OCI-LY1 (cell line): ENCODE results near the gene CNTFR.

ENCODE experiments used
- H2AFZ ChIP-seq: fragments of 200-600 bp; sonication (generic), shearing (Covaris generic); 2 replicates; pipeline ENCODE4 v1.6.0; 2014; ENCODE audit warnings: antibody characterized with exemption, mild to moderate bottlenecking, low read length
- H3F3A ChIP-seq: fragments of 200-600 bp; sonication (generic), shearing (Covaris generic); 2 replicates; pipeline ENCODE4 v1.6.0; 2014; ENCODE audit warnings: mild to moderate bottlenecking, antibody characterized with exemption, low read length, moderate library complexity; ENCODE audit not compliant: insufficient read depth
- H3K27ac ChIP-seq: fragments of 200-600 bp; sonication (generic); 2 replicates; pipeline ENCODE4 v1.5.1; 2014; ENCODE audit warnings: low read length, mixed run types, mild to moderate bottlenecking, low read depth; ENCODE audit not compliant: poor library complexity, severe bottlenecking
- H3K27me3 ChIP-seq: fragments of 200-600 bp; sonication (generic); 2 replicates; pipeline ENCODE4 v1.6.0; 2014; ENCODE audit warnings: antibody characterized with exemption, mild to moderate bottlenecking, low read length, moderate library complexity; ENCODE audit not compliant: insufficient read depth
- H3K36me3 ChIP-seq: fragments of 200-600 bp; sonication (generic); 2 replicates; pipeline ENCODE4 v1.6.1; 2014; ENCODE audit warnings: mild to moderate bottlenecking, antibody characterized with exemption, low read length, moderate library complexity, mixed read lengths; ENCODE audit not compliant: insufficient read depth
- H3K4me1 ChIP-seq: fragments of 200-600 bp; sonication (generic); 2 replicates; pipeline ENCODE4 v1.5.1; 2014; ENCODE audit warnings: mild to moderate bottlenecking, low read length, moderate library complexity; ENCODE audit not compliant: insufficient read depth, severe bottlenecking
- H3K4me2 ChIP-seq: fragments of 200-600 bp; sonication (generic), shearing (Covaris generic); 2 replicates; pipeline ENCODE4 v1.6.1; 2014; ENCODE audit warnings: low read length
- H3K4me3 ChIP-seq: fragments of 200-600 bp; sonication (generic); 2 replicates; pipeline ENCODE4 v1.5.1; 2014; ENCODE audit warnings: low read length, low read depth, mild to moderate bottlenecking, mixed read lengths; ENCODE audit not compliant: poor library complexity, severe bottlenecking
- H3K79me2 ChIP-seq: fragments of 200-600 bp; shearing (Covaris generic); 2 replicates; pipeline ENCODE4 v1.6.1; 2016; ENCODE audit warnings: mixed run types, low read length, mixed read lengths; ENCODE audit not compliant: insufficient read depth
- H3K9ac ChIP-seq: fragments of 200-600 bp; sonication (generic), shearing (Covaris generic); 2 replicates; pipeline ENCODE4 v1.6.1; 2014; ENCODE audit warnings: mild to moderate bottlenecking, low read length, mixed read lengths
- H3K9me2 ChIP-seq: fragments of 200-600 bp; sonication (generic), shearing (Covaris generic); 2 replicates; pipeline ENCODE4 v1.6.1; 2014; ENCODE audit warnings: low read depth, mild to moderate bottlenecking, low read length, mixed read lengths
- H3K9me3 ChIP-seq: fragments of 200-600 bp; shearing (Covaris generic); 2 replicates; pipeline ENCODE4 v1.6.1; 2014; ENCODE audit warnings: low read length, mixed read lengths
- H4K20me1 ChIP-seq: fragments of 200-600 bp; sonication (generic), shearing (Covaris generic); 2 replicates; pipeline ENCODE4 v1.6.0; 2016; ENCODE audit warnings: mild to moderate bottlenecking, low read length; ENCODE audit not compliant: insufficient read depth
- EZH2 ChIP-seq: fragments of 200-600 bp; sonication (generic), shearing (Covaris generic); IDR thresholded peaks from 2 replicates; pipeline ENCODE4 v1.8.0; 2017; ENCODE audit warnings: borderline replicate concordance, mixed run types, mild to moderate bottlenecking, antibody characterized with exemption, low read length, moderate library complexity, mixed read lengths
- TF ChIP-seq, protein P1 (sequence below): fragments of 200-600 bp; sonication (generic), shearing (Covaris generic); IDR thresholded peaks from 2 replicates; pipeline ENCODE4 v1.5.1; 2017; ENCODE audit warnings: mild to moderate bottlenecking, antibody characterized with exemption, low read length, moderate library complexity, mixed read lengths

CNTFR gene

DNA sequence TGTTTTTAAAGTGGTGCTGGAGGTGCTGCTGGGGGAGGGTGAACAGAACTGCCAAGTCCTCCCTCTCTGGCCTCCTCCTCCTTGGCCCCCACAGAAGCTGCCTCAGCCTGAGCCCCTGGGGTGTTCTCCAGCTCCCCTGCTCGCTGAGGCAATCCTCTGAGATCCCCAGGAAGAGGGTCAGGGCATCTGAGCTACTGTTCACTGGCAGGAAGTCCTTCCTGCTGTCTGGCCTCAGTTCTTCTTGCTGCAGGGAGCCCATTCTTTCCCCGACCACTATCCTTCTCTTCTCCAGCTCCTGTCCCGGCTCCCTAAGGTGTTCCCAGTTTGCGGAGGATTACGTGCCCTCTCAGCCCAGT is 9.7 kb downstream of the CNTFR start:
- no peaks in the 10 kb centered on the region for H3K9me2 ChIP-seq
- no peak overlapping the region for H2AFZ ChIP-seq
- no peaks in the 10 kb centered on the region for H3K36me3 ChIP-seq
- H3K27me3 ChIP-seq, result peaks cover 15% of the 10 kb centered on the region
- no peaks in the 10 kb centered on the region for H3K9me3 ChIP-seq
- no peaks in the 10 kb centered on the region for H3F3A ChIP-seq
- TF ChIP-seq EZH2, result no peak
- TF ChIP-seq, protein P1, sequence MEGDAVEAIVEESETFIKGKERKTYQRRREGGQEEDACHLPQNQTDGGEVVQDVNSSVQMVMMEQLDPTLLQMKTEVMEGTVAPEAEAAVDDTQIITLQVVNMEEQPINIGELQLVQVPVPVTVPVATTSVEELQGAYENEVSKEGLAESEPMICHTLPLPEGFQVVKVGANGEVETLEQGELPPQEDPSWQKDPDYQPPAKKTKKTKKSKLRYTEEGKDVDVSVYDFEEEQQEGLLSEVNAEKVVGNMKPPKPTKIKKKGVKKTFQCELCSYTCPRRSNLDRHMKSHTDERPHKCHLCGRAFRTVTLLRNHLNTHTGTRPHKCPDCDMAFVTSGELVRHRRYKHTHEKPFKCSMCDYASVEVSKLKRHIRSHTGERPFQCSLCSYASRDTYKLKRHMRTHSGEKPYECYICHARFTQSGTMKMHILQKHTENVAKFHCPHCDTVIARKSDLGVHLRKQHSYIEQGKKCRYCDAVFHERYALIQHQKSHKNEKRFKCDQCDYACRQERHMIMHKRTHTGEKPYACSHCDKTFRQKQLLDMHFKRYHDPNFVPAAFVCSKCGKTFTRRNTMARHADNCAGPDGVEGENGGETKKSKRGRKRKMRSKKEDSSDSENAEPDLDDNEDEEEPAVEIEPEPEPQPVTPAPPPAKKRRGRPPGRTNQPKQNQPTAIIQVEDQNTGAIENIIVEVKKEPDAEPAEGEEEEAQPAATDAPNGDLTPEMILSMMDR, result no peak
- H3K4me2 ChIP-seq, result no peak overlapping the region
- no peaks in the 10 kb centered on the region for H4K20me1 ChIP-seq
- no peak overlapping the region for H3K4me3 ChIP-seq
- H3K27ac ChIP-seq, result no peak overlapping the region
- no peaks in the 10 kb centered on the region for H3K79me2 ChIP-seq
- H3K9ac ChIP-seq, result no peak overlapping the region
- H3K4me1 ChIP-seq, result no peaks in the 10 kb centered on the region

DNA sequence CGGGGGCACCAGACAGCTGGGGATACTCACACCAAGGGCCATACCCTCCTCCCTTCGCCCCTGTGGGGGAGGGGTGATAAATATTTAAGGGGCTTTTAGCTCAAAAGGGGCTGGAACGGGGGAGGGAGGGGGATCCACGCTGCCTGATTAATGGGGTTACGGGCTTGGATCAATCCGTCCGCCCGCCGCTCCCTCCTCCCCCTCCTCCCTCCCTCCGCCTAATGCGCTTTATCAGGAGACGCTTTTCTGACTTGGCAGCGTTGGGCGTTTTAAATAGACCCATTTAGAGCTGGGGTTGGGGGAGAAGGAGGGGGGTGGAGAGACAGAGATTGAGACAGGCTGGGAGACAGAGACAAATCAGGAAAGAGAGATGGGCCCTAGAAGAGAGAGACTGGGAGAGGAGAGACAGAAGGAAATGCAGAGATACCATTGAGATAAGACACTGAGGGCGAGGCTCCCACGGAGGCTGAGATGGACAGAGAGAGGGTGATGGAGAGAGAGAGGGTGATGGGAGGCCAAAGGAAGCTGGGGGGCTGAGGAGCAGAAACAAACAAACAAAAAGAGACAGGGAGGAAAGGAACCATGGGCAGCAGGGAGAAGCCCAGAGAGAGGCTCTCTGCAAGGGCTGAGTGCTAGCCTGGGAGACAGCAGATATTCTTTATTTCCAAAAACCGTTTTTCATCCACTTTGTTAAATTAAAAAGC is 10.3 kb downstream of the CNTFR start:
- Histone ChIP-seq H3K79me2 (no peaks in the 10 kb centered on the region), H3K4me1 (no peaks in the 10 kb centered on the region), H3K9me2 (no peaks in the 10 kb centered on the region), H4K20me1 (no peaks in the 10 kb centered on the region), H3K4me3 (no peak overlapping the region), H3K9ac (no peak overlapping the region), H3K36me3 (no peaks in the 10 kb centered on the region), H3K27me3 (peaks cover 15% of the 10 kb centered on the region), H3F3A (no peaks in the 10 kb centered on the region), H3K27ac (no peak overlapping the region), H3K9me3 (no peaks in the 10 kb centered on the region), H2AFZ (no peak overlapping the region), H3K4me2 (no peak overlapping the region)
- TF ChIP-seq EZH2, result no peak
- TF ChIP-seq, protein P1, result no peak

DNA sequence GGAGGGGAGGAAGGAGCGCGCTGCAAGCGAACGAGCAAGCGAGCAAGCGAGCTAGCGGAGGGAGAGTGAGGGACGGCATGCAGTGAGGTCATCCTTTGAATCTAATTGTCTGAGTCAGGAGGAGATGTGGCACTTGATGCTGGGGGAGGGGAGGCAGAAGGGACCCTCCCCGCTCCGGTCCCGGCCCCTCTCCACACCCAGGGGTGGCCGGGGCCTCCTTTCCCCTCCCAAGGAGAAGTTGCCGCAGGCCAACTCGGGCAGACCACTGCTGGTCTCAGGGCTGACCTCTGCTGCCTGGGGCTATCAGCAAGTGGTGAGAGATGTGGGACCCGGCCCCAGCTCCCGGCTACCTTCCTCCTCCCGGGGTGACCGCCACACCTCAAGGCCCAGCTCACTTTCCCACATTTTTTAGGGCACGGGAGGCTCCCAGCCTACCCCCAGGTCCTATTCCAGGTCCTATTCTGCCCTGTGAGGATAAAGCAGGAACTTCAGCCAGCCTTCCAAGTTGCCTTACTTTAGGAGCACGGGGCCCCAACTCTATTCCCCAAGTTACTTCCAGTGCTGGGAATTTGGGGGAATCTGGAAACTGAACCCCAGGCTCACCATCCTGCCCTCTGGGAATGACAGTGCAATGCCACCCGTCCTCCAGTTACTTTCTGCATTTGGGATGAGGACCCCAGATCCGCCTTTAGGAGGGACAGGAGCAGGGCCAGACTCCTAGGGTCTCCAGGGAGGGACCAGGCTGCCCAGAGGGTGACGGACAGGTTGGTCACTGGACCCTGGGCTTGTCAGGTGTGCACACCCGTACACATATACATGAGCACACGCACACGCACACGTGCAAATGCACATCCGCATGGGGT is 11.1 kb downstream of the CNTFR start:
- Histone ChIP-seq H3K9me2 (no peaks in the 10 kb centered on the region), H3K4me1 (no peaks in the 10 kb centered on the region), H3K4me3 (no peak overlapping the region), H3K9me3 (no peaks in the 10 kb centered on the region), H3K9ac (no peak overlapping the region), H4K20me1 (no peaks in the 10 kb centered on the region), H2AFZ (no peak overlapping the region), H3K4me2 (no peak overlapping the region), H3K36me3 (no peaks in the 10 kb centered on the region), H3K79me2 (no peaks in the 10 kb centered on the region), H3F3A (no peaks in the 10 kb centered on the region), H3K27ac (no peak overlapping the region), H3K27me3 (peaks cover 15% of the 10 kb centered on the region)
- TF ChIP-seq, protein P1, result no peak
- TF ChIP-seq EZH2, result no peak
